Neural cell (in vitro differentiated cells): ENCODE measurements around the gene NPAS3.

Experiments used
- EP300 ChIP-seq: fragments of 450-650 bp; conservative IDR thresholded peaks from 2 replicates; pipeline ENCODE4 v1.6.1; 2014; ENCODE audit warnings: antibody characterized with exemption, mild to moderate bottlenecking, moderate library complexity; ENCODE audit not compliant: poor library complexity, severe bottlenecking
- POLR2AphosphoS5 ChIP-seq: IDR thresholded peaks from 2 replicates; pipeline ENCODE4 v1.6.1; 2012
- TF ChIP-seq, protein P1 (sequence below): fragments of 450-650 bp; IDR thresholded peaks from 2 replicates; pipeline ENCODE4 v1.5.1; 2014; ENCODE audit warnings: antibody characterized with exemption, mild to moderate bottlenecking, moderate library complexity; ENCODE audit not compliant: poor library complexity, severe bottlenecking

DNA sequence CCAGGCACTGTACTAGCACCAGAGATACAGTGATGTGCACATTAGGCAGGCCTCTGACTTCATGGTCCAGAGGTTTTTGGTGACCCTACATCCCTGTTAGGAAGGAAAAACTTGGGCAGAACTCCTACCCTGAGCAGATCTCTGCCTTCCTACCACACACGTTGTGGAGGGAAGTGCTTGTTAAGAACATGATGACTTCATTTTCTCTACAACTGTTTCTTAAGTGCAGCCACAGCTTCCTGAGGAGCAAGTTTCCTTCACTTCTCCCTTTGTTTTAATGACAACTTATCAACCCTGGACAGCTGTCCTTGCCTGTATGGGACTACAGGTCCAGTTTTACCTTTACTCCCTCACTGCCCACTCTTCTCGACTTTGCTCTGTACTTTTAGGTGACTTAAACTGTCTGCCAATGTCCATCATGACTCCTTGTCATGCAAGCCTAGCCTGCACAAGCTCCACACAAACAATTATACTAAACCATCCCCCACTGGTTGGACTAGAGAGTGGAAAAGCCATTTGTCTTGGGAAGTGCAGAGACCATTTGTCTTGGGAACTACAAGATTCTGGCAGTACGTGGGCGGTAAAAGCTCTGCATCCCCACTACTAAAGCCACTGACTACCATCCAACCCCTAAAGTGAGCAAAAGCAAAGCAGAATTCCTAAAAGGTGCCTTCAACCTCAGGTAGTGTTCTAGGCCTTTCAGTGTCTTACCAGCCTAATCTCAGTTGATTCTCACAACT lies 652.4 kb downstream of the NPAS3 start:
- TF ChIP-seq EP300 (no peak), POLR2AphosphoS5 (no peak)
- TF ChIP-seq, protein P1, sequence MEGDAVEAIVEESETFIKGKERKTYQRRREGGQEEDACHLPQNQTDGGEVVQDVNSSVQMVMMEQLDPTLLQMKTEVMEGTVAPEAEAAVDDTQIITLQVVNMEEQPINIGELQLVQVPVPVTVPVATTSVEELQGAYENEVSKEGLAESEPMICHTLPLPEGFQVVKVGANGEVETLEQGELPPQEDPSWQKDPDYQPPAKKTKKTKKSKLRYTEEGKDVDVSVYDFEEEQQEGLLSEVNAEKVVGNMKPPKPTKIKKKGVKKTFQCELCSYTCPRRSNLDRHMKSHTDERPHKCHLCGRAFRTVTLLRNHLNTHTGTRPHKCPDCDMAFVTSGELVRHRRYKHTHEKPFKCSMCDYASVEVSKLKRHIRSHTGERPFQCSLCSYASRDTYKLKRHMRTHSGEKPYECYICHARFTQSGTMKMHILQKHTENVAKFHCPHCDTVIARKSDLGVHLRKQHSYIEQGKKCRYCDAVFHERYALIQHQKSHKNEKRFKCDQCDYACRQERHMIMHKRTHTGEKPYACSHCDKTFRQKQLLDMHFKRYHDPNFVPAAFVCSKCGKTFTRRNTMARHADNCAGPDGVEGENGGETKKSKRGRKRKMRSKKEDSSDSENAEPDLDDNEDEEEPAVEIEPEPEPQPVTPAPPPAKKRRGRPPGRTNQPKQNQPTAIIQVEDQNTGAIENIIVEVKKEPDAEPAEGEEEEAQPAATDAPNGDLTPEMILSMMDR: no peak
